H9 (cell line): ENCODE measurements around the gene C9orf43. TPM values are rescaled to one million over a fixed set of nuclear protein-coding genes. Genes with fewer than 3 reads are reported as not detected.

Experiments used
- DNase-seq: peaks from one replicate; pipeline ENCODE4 v3.0.0-alpha.2; 2017
- H2AFZ ChIP-seq: one replicate; pipeline ENCODE4 v1.6.1; 2013; ENCODE audit warnings: mild to moderate bottlenecking, low read length, control low read depth, moderate library complexity
- H2AK5ac ChIP-seq: 2 replicates; pipeline ENCODE4 v1.6.1; 2013; ENCODE audit warnings: low read length, control low read depth, mixed read lengths; ENCODE audit not compliant: insufficient read length
- H2BK120ac ChIP-seq: one replicate; pipeline ENCODE4 v1.6.1; 2013; ENCODE audit warnings: low read depth, mild to moderate bottlenecking, low read length, control low read depth, inconsistent platforms; ENCODE audit not compliant: poor library complexity, severe bottlenecking
- H2BK12ac ChIP-seq: 2 replicates; pipeline ENCODE4 v1.6.1; 2013; ENCODE audit warnings: low read length, control low read depth, mixed read lengths, low read depth; ENCODE audit not compliant: insufficient read length
- H2BK15ac ChIP-seq: 2 replicates; pipeline ENCODE4 v1.6.1; 2013; ENCODE audit warnings: low read depth, low read length, control low read depth
- H2BK20ac ChIP-seq: one replicate; pipeline ENCODE4 v1.6.1; 2013; ENCODE audit warnings: low read depth, mild to moderate bottlenecking, low read length, control low read depth, inconsistent platforms; ENCODE audit not compliant: poor library complexity, severe bottlenecking
- H2BK5ac ChIP-seq: 2 replicates; pipeline ENCODE4 v1.6.1; 2013; ENCODE audit warnings: low read length, control low read depth, mixed read lengths; ENCODE audit not compliant: insufficient read length
- H3K14ac ChIP-seq: 2 replicates; pipeline ENCODE4 v1.6.1; 2013; ENCODE audit warnings: low read length, control low read depth; ENCODE audit not compliant: insufficient read depth
- H3K18ac ChIP-seq: 2 replicates; pipeline ENCODE4 v1.6.1; 2013; ENCODE audit warnings: low read depth, mild to moderate bottlenecking, mixed read lengths, low read length, control low read depth; ENCODE audit not compliant: insufficient read length
- H3K23ac ChIP-seq: 2 replicates; pipeline ENCODE4 v1.6.1; 2013; ENCODE audit warnings: low read length, control low read depth, mixed read lengths, low read depth; ENCODE audit not compliant: insufficient read length
- H3K23me2 ChIP-seq: 2 replicates; pipeline ENCODE4 v1.6.1; 2013; ENCODE audit warnings: low read depth, mild to moderate bottlenecking, mixed read lengths, low read length, control low read depth; ENCODE audit not compliant: insufficient read length, poor library complexity, severe bottlenecking
- H3K27ac ChIP-seq: 2 replicates; pipeline ENCODE4 v1.5.1; 2013; ENCODE audit warnings: low read length, control low read depth, mixed read lengths, low read depth; ENCODE audit not compliant: insufficient read length
- H3K27me3 ChIP-seq: 2 replicates; pipeline ENCODE4 v1.6.1; 2013; ENCODE audit warnings: low read length, control low read depth, inconsistent platforms; ENCODE audit not compliant: insufficient read depth
- H3K4ac ChIP-seq: 2 replicates; pipeline ENCODE4 v1.6.1; 2013; ENCODE audit warnings: low read depth, mild to moderate bottlenecking, control low read depth, inconsistent platforms, low read length, moderate library complexity
- H3K4me1 ChIP-seq: 2 replicates; pipeline ENCODE4 v1.6.1; 2013; ENCODE audit warnings: low read length, control low read depth, inconsistent platforms; ENCODE audit not compliant: insufficient read depth
- H3K4me2 ChIP-seq: 2 replicates; pipeline ENCODE4 v1.6.1; 2013; ENCODE audit warnings: low read length, control low read depth, mixed read lengths; ENCODE audit not compliant: insufficient read length, insufficient read depth
- H3K56ac ChIP-seq: 2 replicates; pipeline ENCODE4 v1.6.1; 2013; ENCODE audit warnings: low read depth, mild to moderate bottlenecking, mixed read lengths, low read length, control low read depth; ENCODE audit not compliant: insufficient read length
- H3K79me1 ChIP-seq: 2 replicates; pipeline ENCODE4 v1.6.1; 2013; ENCODE audit warnings: low read depth, mild to moderate bottlenecking, moderate library complexity, low read length, control low read depth, inconsistent platforms; ENCODE audit not compliant: insufficient read depth, poor library complexity, severe bottlenecking
- H3K79me2 ChIP-seq: 2 replicates; pipeline ENCODE4 v1.6.1; 2013; ENCODE audit warnings: low read length, control low read depth, inconsistent platforms; ENCODE audit not compliant: insufficient read depth
- H3K9ac ChIP-seq: 2 replicates; pipeline ENCODE4 v1.6.1; 2013; ENCODE audit warnings: low read length, control low read depth, mixed read lengths; ENCODE audit not compliant: insufficient read length; ENCODE audit errors: extremely low read depth
- H3K9me3 ChIP-seq: one replicate; pipeline ENCODE4 v1.6.1; 2013; ENCODE audit warnings: low read depth, low read length, inconsistent platforms; ENCODE audit not compliant: control insufficient read depth
- H3T11ph ChIP-seq: one replicate; pipeline ENCODE4 v1.6.1; 2013; ENCODE audit warnings: mild to moderate bottlenecking, low read length, control low read depth, inconsistent platforms
- H4K20me1 ChIP-seq: one replicate; pipeline ENCODE4 v1.6.1; 2013; ENCODE audit not compliant: control insufficient read depth, insufficient read length, insufficient read depth
- H4K5ac ChIP-seq: 2 replicates; pipeline ENCODE4 v1.6.1; 2013; ENCODE audit warnings: low read depth, mild to moderate bottlenecking, mixed read lengths, low read length, control low read depth; ENCODE audit not compliant: insufficient read length
- H4K8ac ChIP-seq: replicated peaks from 2 replicates; pipeline ENCODE4 v1.6.1; 2013; ENCODE audit warnings: low read length, control low read depth, mixed read lengths, low read depth; ENCODE audit not compliant: insufficient read length
- H4K91ac ChIP-seq: 2 replicates; pipeline ENCODE4 v1.6.1; 2013; ENCODE audit warnings: low read depth, mild to moderate bottlenecking, moderate library complexity, mixed read lengths, low read length, control low read depth; ENCODE audit not compliant: insufficient read length
- H3K27ac Mint-ChIP-seq, 3 experiments: 2 replicates in 2 of 3; 3 replicates in 1 of 3; pipeline ENCODE4 v1.8.0; 2020 to 2021; ENCODE audit warnings: mixed read lengths in 3 of 3, mild to moderate bottlenecking in 1 of 3, moderate library complexity in 1 of 3
- H3K27me3 Mint-ChIP-seq: 2 replicates; pipeline ENCODE4 v1.8.0; 2021; ENCODE audit warnings: low read depth, mild to moderate bottlenecking, moderate library complexity, mixed read lengths
- H3K36me3 Mint-ChIP-seq, 3 experiments: 2 replicates in 2 of 3; 3 replicates in 1 of 3; pipeline ENCODE4 v1.8.0; 2020 to 2021; ENCODE audit warnings: low read depth in 3 of 3, mixed read lengths in 3 of 3; ENCODE audit not compliant: insufficient read depth in 1 of 3
- H3K4me1 Mint-ChIP-seq, 2 experiments: 2 replicates each; pipeline ENCODE4 v1.8.0; 2020; ENCODE audit warnings: mixed read lengths in 2 of 2
- H3K4me3 Mint-ChIP-seq, 2 experiments: 2 replicates in 1 of 2; 3 replicates in 1 of 2; pipeline ENCODE4 v1.8.0; 2020 to 2021; ENCODE audit warnings: mild to moderate bottlenecking in 2 of 2, mixed read lengths in 2 of 2, moderate library complexity in 1 of 2
- H3K9me3 Mint-ChIP-seq, 2 experiments: 2 replicates in 1 of 2; 3 replicates in 1 of 2; pipeline ENCODE4 v1.8.0; 2020; ENCODE audit warnings: mild to moderate bottlenecking in 2 of 2, mixed read lengths in 2 of 2, moderate library complexity in 1 of 2
- WGBS: extraction: QIAGEN DNeasy Blood & Tissue Kit; methylation state at CpG from one replicate; pipeline ENCODE4 v1.1.7; 2013; ENCODE audit warnings: missing lambda C conversion rate, low lambda C conversion rate, mixed read lengths; ENCODE audit not compliant: insufficient read length; ENCODE audit errors: extremely low coverage; 5-methylcytosine and 5-hydroxymethylcytosine counted together
- total RNA-seq: library from RNA; stranded (reverse); gene quantifications from 2 replicates; pipeline ENCODE4 v1.2.1, GENCODE V29; 2021
- TF ChIP-seq, protein P1 (sequence below): fragments of 200-600 bp; sonication (generic); conservative IDR thresholded peaks from 3 replicates; pipeline ENCODE4 v1.8.0; 2021; ENCODE audit warnings: antibody characterized with exemption, mild to moderate bottlenecking

C9orf43 gene
- total RNA-seq, 1 experiment from 2014 or later: 0.57 TPM

DNA sequence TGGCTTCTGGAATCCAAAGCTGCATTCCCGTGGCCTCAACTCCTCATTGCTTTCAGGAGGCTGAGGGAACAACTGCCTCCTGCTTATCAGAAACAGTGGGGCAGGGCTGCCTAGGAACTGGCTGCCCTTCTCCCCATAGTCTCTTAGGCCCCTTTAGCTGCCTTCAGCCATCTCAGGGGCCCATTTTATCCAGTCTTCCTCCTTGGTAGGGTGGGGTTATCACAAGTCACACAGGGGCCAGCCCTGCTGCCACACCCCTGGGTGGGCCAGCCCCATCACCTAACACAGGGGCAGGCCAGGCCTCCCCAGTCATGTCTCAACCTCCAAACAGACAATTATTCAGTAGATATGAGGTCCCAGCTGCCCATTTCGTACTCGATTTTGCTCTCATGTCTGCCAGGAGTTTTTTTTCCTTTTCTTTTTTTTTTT lies 13.3 kb upstream of the C9orf43 start:
- Histone ChIP-seq H2BK12ac (no peak overlapping the region), H3K79me2 (no peaks in the 10 kb centered on the region), H4K91ac (no peak overlapping the region), H3K4me2 (no peak overlapping the region), H2BK15ac (no peak overlapping the region), H3K79me1 (no peaks in the 10 kb centered on the region), H4K20me1 (no peaks in the 10 kb centered on the region), H2AFZ (no peak overlapping the region), H3K23me2 (no peaks in the 10 kb centered on the region), H3K27ac (no peak overlapping the region), H3K4ac (no peak overlapping the region), H2BK5ac (no peak overlapping the region), H3K56ac (no peak overlapping the region), H4K8ac (no peak overlapping the region), H3K23ac (no peak overlapping the region), H2BK120ac (no peak overlapping the region), H3K14ac (no peak overlapping the region), H3K9me3 (no peaks in the 10 kb centered on the region), H3K27me3 (no peaks in the 10 kb centered on the region), H3K9ac (no peak overlapping the region), H4K5ac (no peak overlapping the region), H3T11ph (no peak overlapping the region), H3K18ac (no peak overlapping the region), H2BK20ac (no peak overlapping the region), H2AK5ac (no peak overlapping the region), H3K4me1 (no peaks in the 10 kb centered on the region)
- WGBS: no CpG with 5 or more reads among the region's 3 CpGs
- no peak for DNase-seq
- H3K9me3 Mint-ChIP-seq: no peaks in the 10 kb centered on the region
- H3K4me1 Mint-ChIP-seq: peaks cover 6 to 11% of the 10 kb centered on the region in 2 experiments
- TF ChIP-seq, protein P1, sequence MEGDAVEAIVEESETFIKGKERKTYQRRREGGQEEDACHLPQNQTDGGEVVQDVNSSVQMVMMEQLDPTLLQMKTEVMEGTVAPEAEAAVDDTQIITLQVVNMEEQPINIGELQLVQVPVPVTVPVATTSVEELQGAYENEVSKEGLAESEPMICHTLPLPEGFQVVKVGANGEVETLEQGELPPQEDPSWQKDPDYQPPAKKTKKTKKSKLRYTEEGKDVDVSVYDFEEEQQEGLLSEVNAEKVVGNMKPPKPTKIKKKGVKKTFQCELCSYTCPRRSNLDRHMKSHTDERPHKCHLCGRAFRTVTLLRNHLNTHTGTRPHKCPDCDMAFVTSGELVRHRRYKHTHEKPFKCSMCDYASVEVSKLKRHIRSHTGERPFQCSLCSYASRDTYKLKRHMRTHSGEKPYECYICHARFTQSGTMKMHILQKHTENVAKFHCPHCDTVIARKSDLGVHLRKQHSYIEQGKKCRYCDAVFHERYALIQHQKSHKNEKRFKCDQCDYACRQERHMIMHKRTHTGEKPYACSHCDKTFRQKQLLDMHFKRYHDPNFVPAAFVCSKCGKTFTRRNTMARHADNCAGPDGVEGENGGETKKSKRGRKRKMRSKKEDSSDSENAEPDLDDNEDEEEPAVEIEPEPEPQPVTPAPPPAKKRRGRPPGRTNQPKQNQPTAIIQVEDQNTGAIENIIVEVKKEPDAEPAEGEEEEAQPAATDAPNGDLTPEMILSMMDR: no peak
- H3K27ac Mint-ChIP-seq: 0 out of 7 replicates have a peak overlapping the region, but pooled peaks of 1 of the 3 experiments have one; percentile 38
- no peak overlapping the region for H3K4me3 Mint-ChIP-seq
- H3K36me3 Mint-ChIP-seq: peaks cover 0 to 10% (median 8%) of the 10 kb centered on the region in 3 experiments; a peak in 4 of 7 replicates
- H3K27me3 Mint-ChIP-seq: no peaks in the 10 kb centered on the region; the same call in 1 of the 2 replicates
